K562 (cell line): Measurements from ENCODE around the gene BRD3OS. TPM values are rescaled to one million over a fixed set of nuclear protein-coding genes. Genes with fewer than 3 reads are reported as not detected.

Experiments
- ATAC-seq: fragments of 200-7000 bp; cut with Tn5 transposase; 3 replicates; pipeline ENCODE4 v1.9.1; 2020; ENCODE audit warnings: moderate library complexity
- BruUV-seq: library from RNA; stranded (reverse); fragments of 400-500 nt; replicated peaks from 2 replicates; lab custom pipeline; 2021; lab: Mats Ljungman, UMichigan
- CTCF ChIA-PET: fragments of 300-600 bp; formaldehyde crosslinking; extraction: SDS; loops from one replicate; lab custom pipeline; 2021; ENCODE audit warnings: low intra/inter-chr PET ratio; lab: Yijun Ruan, JAX
- POLR2A ChIA-PET: fragments of 300-600, 350-650 bp; sonication (Branson Sonifier 250); formaldehyde crosslinking; extraction: SDS; loops from one replicate; lab custom pipeline; 2021; ENCODE audit warnings: antibody characterized with exemption, inconsistent platforms; lab: Yijun Ruan, JAX
- DNase-seq, 4 experiments: peaks; one replicate each; pipeline versions ENCODE4 v3.0.0 to v3.0.0-alpha.2; 2011 to 2018; ENCODE audit warnings: low spot score in 3 of 4, mixed read lengths in 3 of 4; ENCODE audit errors: extremely low read depth in 1 of 4
- FAIRE-seq: peaks from 2 replicates; lab custom pipeline; 2011; peaks lifted over from hg19 to GRCh38; lab: Jason Lieb, UNC
- H2AFZ ChIP-seq: 2 replicates; pipeline ENCODE4 v1.6.0; 2011; ENCODE audit warnings: low read depth, low read length, control low read depth, inconsistent platforms
- H3K27ac ChIP-seq: fragments of 200-600 bp; 3 replicates; pipeline ENCODE4 v1.8.0; 2011; ENCODE audit warnings: low read depth, mild to moderate bottlenecking, control low read depth, inconsistent platforms, low read length, moderate library complexity, mixed read lengths; ENCODE audit errors: extremely low read depth
- H3K27me3 ChIP-seq, 2 experiments: fragments of 300-600 bp in 1 of 2; 2 replicates in 1 of 2; 3 replicates in 1 of 2; pipeline versions ENCODE4 v1.6.0 to v1.8.0; 2011; ENCODE audit warnings: inconsistent platforms in 2 of 2, low read length in 2 of 2, mild to moderate bottlenecking in 1 of 2, mixed read lengths in 1 of 2, moderate library complexity in 1 of 2; ENCODE audit not compliant: control insufficient read depth in 2 of 2, insufficient read depth in 2 of 2
- H3K36me3 ChIP-seq: fragments of 300-600 bp; 3 replicates; pipeline ENCODE4 v1.8.0; 2011; ENCODE audit warnings: mild to moderate bottlenecking, low read length, inconsistent platforms; ENCODE audit not compliant: control insufficient read depth, insufficient read depth
- H3K4me1 ChIP-seq, 2 experiments: fragments of 200-600 bp in 1 of 2; replicated peaks in 1 of 2; 2 replicates in 1 of 2; 3 replicates in 1 of 2; pipeline versions ENCODE4 v1.5.1 to v1.8.0; 2011; ENCODE audit warnings: inconsistent platforms in 2 of 2, low read length in 2 of 2, mild to moderate bottlenecking in 1 of 2, mixed read lengths in 1 of 2, moderate library complexity in 1 of 2; ENCODE audit not compliant: control insufficient read depth in 2 of 2, insufficient read depth in 2 of 2
- H3K4me2 ChIP-seq: 2 replicates; pipeline ENCODE4 v1.6.1; 2011; ENCODE audit warnings: low read length, control low read depth, inconsistent platforms, mixed read lengths; ENCODE audit not compliant: insufficient read depth
- H3K4me3 ChIP-seq: fragments of 200-600 bp; sonication (generic), shearing (Covaris generic); 2 replicates; pipeline ENCODE4 v1.5.1; 2016; ENCODE audit warnings: control low read depth, inconsistent platforms
- H3K79me2 ChIP-seq: fragments of 200-600 bp; 3 replicates; pipeline ENCODE4 v1.8.0; 2011; ENCODE audit warnings: low read length, inconsistent platforms; ENCODE audit not compliant: control insufficient read depth, insufficient read depth
- H3K9ac ChIP-seq, 2 experiments: 2 replicates each; pipeline versions ENCODE4 v1.6.0 to v1.6.1; 2011; ENCODE audit warnings: low read depth in 2 of 2, low read length in 2 of 2, control low read depth in 1 of 2, inconsistent platforms in 1 of 2, mild to moderate bottlenecking in 1 of 2, mixed read lengths in 1 of 2; ENCODE audit not compliant: insufficient read depth in 1 of 2
- H3K9me1 ChIP-seq: one replicate; pipeline ENCODE4 v1.6.0; 2011; ENCODE audit warnings: inconsistent platforms, mild to moderate bottlenecking, low read length, moderate library complexity; ENCODE audit not compliant: control insufficient read depth, insufficient read depth
- H3K9me3 ChIP-seq: replicated peaks from 2 replicates; pipeline ENCODE4 v1.5.1; 2011; ENCODE audit warnings: low read depth, low read length, inconsistent platforms; ENCODE audit not compliant: control insufficient read depth, insufficient read depth
- H4K20me1 ChIP-seq: replicated peaks from 2 replicates; pipeline ENCODE4 v1.6.1; 2011; ENCODE audit warnings: low read length, inconsistent platforms, mixed read lengths; ENCODE audit not compliant: control insufficient read depth, insufficient read depth
- CBX5 ChIP-seq: IDR thresholded peaks from 2 replicates; pipeline ENCODE4 v1.6.1; 2014; ENCODE audit warnings: low read depth, borderline replicate concordance
- ETS2 ChIP-seq: IDR thresholded peaks from 2 replicates; pipeline ENCODE4 v1.6.1; 2016; ENCODE audit warnings: borderline replicate concordance, missing genetic modification characterization, mild to moderate bottlenecking, moderate library complexity, missing compliant biosample characterization; ENCODE audit not compliant: poor library complexity, severe bottlenecking
- RHOXF2B ChIP-seq: fragments of 250-450 bp; sonication (Bioruptor Pico); conservative IDR thresholded peaks from 2 replicates; pipeline ENCODE4 v1.5.1; 2021
- TRIM28 ChIP-seq: fragments of 450-650 bp; IDR thresholded peaks from 2 replicates; pipeline ENCODE4 v1.6.1; 2017
- U2AF1 ChIP-seq: fragments of 200-400 bp; formaldehyde crosslinking; optimal IDR thresholded peaks from 2 replicates; pipeline ENCODE3; 2017; ENCODE audit warnings: mild to moderate bottlenecking, low read depth, low read length, moderate library complexity
- ZNF133 ChIP-seq: fragments of 250-450 bp; sonication (Bioruptor Pico); IDR thresholded peaks from 2 replicates; pipeline ENCODE4 v1.4.0; 2020; ENCODE audit warnings: mild to moderate bottlenecking
- ZNF197 ChIP-seq: fragments of 200-800 bp; sonication (Bioruptor generic); IDR thresholded peaks from 2 replicates; pipeline ENCODE4 v1.6.1; 2016; ENCODE audit warnings: low read depth, missing genetic modification characterization, missing compliant biosample characterization
- ZNF644 ChIP-seq: fragments of 200-800 bp; sonication (Bioruptor generic); IDR thresholded peaks from 2 replicates; pipeline ENCODE4 v1.6.1; 2016; ENCODE audit warnings: low read depth, missing genetic modification characterization, missing compliant biosample characterization
- WGBS: fragments of 100-300 bp; shearing (Covaris generic); methylation state at CpG from one replicate; pipeline ENCODE4 v1.1.6; 2016; ENCODE audit warnings: low coverage, mixed read lengths; ENCODE audit not compliant: insufficient coverage; ENCODE audit errors: missing lambda C conversion rate; 5-methylcytosine and 5-hydroxymethylcytosine counted together
- in situ Hi-C: fragments of 300-500 bp; cut with MboI; formaldehyde crosslinking; loops from 4 replicates; pipeline ENCODE4 v1.15.0; 2018; ENCODE audit warnings: inconsistent platforms, mixed read lengths
- intact Hi-C: fragments of 100-400 bp; cut with micrococcal nuclease; formaldehyde crosslinking; loops from 2 replicates; pipeline ENCODE4 v1.14.2; 2022
- polyA plus RNA-seq, 8 experiments: library from polyadenylated mRNA; depleted of rRNA in 4 of 8; stranded (reverse) in 5 of 8; unstranded in 3 of 8; fragments of >200 nt; fragmentation: Nextera tagmentation in 2 of 8; fragmentation: Illumina TruSeq in 1 of 8; extraction: Ambion mirVana in 2 of 8; extraction: Trizol in 1 of 8; gene quantifications; 2 replicates each; pipeline versions ENCODE4 v1.2.1 to v1.2.3, GENCODE V29; 2011 to 2014; ENCODE audit warnings: inconsistent platforms in 1 of 8, missing spikeins in 1 of 8
- total RNA-seq, 7 experiments: library from RNA; depleted of rRNA in 6 of 7; stranded (reverse); fragments of >200 nt in 6 of 7; fragmentation: Illumina TruSeq in 2 of 7; extraction: Trizol in 2 of 7; gene quantifications; 2 replicates each; pipeline versions ENCODE4 v1.2.1 to v1.2.3, GENCODE V29; 2011 to 2021; ENCODE audit warnings: low replicate concordance in 1 of 7
- TF ChIP-seq, protein P1 (sequence below), 2 experiments: IDR thresholded peaks; 2 replicates each; pipeline ENCODE4 v1.6.1; 2011; ENCODE audit warnings: borderline replicate concordance in 1 of 2, control low read depth in 1 of 2, low read depth in 1 of 2, low read length in 1 of 2, mild to moderate bottlenecking in 1 of 2, mixed read lengths in 1 of 2, moderate library complexity in 1 of 2; ENCODE audit not compliant: insufficient read depth in 1 of 2, insufficient read length in 1 of 2, poor library complexity in 1 of 2, severe bottlenecking in 1 of 2; ENCODE audit errors: extremely low read depth in 1 of 2
- TF ChIP-seq, protein P2 (sequence below): sonication (generic); formaldehyde crosslinking; IDR thresholded peaks from 2 replicates; pipeline ENCODE4 v1.8.1; 2023; ENCODE audit warnings: missing genetic modification reagents, mild to moderate bottlenecking, borderline replicate concordance

BRD3OS gene
- total and polyA plus RNA-seq, 9 of the 15 experiments (the other 6 are each of a cell fraction or from before 2014, with no cell fraction given), result 1.1 to 8.7 (median 5.9) TPM

DNA sequence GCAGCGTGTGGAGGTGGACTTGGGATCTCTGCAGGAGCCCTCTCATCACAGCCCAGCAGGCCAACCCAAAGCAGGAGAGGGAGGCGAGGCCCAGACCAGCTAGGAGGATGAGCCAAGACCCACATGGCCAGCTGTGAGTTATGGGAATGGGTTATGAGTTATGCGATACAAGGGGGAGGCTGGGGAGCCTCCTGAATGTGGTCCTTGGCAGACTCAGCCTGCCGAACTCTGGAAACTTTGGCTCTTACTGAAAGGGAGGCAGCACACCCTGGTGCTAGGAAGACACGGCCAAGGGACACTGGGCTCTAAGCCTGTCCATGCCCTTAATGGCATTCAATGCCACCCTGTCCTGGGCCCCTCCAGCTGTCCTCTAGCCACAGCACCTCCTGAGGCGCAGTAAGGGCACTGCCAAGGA, 25.4 kb upstream of the BRD3OS start:
- Histone ChIP-seq H3K36me3 (no peaks in the 10 kb centered on the region), H3K9me3 (no peaks in the 10 kb centered on the region), H3K4me1 (peaks cover 0 to 1% of the 10 kb centered on the region in 2 experiments; a peak in 1 of 5 replicates), H3K27me3 (peaks cover 3 to 27% of the 10 kb centered on the region in 2 experiments; a peak in 4 of 5 replicates), H3K27ac (no peak overlapping the region), H3K4me3 (no peak overlapping the region), H4K20me1 (no peaks in the 10 kb centered on the region), H3K79me2 (no peaks in the 10 kb centered on the region), H3K4me2 (no peak overlapping the region), H3K9ac (no peak overlapping the region), H3K9me1 (no peaks in the 10 kb centered on the region), H2AFZ (no peak overlapping the region)
- ATAC-seq (no peak), FAIRE-seq (no peak), DNase-seq (no peak)
- POLR2A ChIA-PET, result no interaction called here
- 2% methylated on average over 6 of the region's 6 CpGs for WGBS
- TF ChIP-seq, protein P1, sequence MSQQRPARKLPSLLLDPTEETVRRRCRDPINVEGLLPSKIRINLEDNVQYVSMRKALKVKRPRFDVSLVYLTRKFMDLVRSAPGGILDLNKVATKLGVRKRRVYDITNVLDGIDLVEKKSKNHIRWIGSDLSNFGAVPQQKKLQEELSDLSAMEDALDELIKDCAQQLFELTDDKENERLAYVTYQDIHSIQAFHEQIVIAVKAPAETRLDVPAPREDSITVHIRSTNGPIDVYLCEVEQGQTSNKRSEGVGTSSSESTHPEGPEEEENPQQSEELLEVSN (IDR thresholded peaks at IDR 0.05; ENCODE audit: borderline replicate concordance in 1 of 2, extremely low read depth in 1 of 2, insufficient read depth in 1 of 2, insufficient read length in 1 of 2, low read depth in 1 of 2, low read length in 1 of 2, poor library complexity in 1 of 2, severe bottlenecking in 1 of 2), result no peak
- no peak for TF ChIP-seq RHOXF2B
- in situ Hi-C loops, result loop anchor here (5.0 kb wide), 1 partner anchor 213 kb away; no protein-coding TSS in a partner anchor
- intact Hi-C loops, result no loop called here
- BruUV-seq, result no TSS peak
- CTCF ChIA-PET, result no interaction called here

DNA sequence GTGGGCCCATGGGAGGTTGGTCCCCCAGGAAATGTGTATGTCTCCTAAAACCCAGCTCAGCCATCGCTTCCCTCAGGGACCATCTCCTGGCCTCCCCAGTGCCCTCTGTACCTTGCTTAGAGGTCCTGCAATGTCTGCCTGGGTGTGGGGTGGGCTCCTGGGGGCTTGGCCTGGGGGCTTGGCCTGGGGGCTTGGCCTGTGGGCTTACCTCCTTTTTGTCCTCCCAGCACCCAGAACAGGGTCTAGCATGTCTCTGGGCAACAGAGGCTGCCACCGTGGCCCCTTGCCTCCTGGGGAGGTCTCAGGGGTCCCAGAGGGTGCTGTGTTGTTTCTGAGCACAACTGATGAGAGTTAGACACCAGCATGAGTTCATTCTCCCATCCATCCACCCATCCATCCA, 22.5 kb upstream of the BRD3OS start:
- intact Hi-C loops, result no loop called here
- no peak for TF ChIP-seq ETS2
- TF ChIP-seq U2AF1, result no peak
- TF ChIP-seq ZNF197 (CRISPR knock-in tag), result no peak
- no peak for TF ChIP-seq TRIM28
- no peak for TF ChIP-seq ZNF133 (CRISPR knock-in tag)
- TF ChIP-seq ZNF644 (tag), result no peak
- TF ChIP-seq CBX5, result no peak
- TF ChIP-seq, protein P2, sequence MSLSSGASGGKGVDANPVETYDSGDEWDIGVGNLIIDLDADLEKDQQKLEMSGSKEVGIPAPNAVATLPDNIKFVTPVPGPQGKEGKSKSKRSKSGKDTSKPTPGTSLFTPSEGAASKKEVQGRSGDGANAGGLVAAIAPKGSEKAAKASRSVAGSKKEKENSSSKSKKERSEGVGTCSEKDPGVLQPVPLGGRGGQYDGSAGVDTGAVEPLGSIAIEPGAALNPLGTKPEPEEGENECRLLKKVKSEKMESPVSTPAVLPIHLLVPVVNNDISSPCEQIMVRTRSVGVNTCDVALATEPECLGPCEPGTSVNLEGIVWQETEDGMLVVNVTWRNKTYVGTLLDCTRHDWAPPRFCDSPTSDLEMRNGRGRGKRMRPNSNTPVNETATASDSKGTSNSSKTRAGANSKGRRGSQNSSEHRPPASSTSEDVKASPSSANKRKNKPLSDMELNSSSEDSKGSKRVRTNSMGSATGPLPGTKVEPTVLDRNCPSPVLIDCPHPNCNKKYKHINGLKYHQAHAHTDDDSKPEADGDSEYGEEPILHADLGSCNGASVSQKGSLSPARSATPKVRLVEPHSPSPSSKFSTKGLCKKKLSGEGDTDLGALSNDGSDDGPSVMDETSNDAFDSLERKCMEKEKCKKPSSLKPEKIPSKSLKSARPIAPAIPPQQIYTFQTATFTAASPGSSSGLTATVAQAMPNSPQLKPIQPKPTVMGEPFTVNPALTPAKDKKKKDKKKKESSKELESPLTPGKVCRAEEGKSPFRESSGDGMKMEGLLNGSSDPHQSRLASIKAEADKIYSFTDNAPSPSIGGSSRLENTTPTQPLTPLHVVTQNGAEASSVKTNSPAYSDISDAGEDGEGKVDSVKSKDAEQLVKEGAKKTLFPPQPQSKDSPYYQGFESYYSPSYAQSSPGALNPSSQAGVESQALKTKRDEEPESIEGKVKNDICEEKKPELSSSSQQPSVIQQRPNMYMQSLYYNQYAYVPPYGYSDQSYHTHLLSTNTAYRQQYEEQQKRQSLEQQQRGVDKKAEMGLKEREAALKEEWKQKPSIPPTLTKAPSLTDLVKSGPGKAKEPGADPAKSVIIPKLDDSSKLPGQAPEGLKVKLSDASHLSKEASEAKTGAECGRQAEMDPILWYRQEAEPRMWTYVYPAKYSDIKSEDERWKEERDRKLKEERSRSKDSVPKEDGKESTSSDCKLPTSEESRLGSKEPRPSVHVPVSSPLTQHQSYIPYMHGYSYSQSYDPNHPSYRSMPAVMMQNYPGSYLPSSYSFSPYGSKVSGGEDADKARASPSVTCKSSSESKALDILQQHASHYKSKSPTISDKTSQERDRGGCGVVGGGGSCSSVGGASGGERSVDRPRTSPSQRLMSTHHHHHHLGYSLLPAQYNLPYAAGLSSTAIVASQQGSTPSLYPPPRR (CRISPR knock-in tag), result no peak

More for the DNA sequence above, 22.5 kb upstream of the BRD3OS start:
- DNase-seq (no peak), FAIRE-seq (no peak), ATAC-seq (no peak)
- no peak overlapping the region for H3K9ac ChIP-seq
- no TSS peak for BruUV-seq
- in situ Hi-C loops, result no loop called here
- peaks cover 13 to 43% of the 10 kb centered on the region in 2 experiments for H3K27me3 ChIP-seq
- H3K4me3 ChIP-seq, result no peak overlapping the region
- ChIA-PET POLR2A (interaction anchor here (0.5 kb wide), 1 partner anchor 167 kb away, joined by 3 read pairs; no protein-coding TSS in a partner anchor), CTCF (no interaction called here)
- no peaks in the 10 kb centered on the region for H3K9me1 ChIP-seq
- H3K9me3 ChIP-seq, result no peaks in the 10 kb centered on the region
- no peaks in the 10 kb centered on the region for H3K36me3 ChIP-seq
- H3K4me1 ChIP-seq, result peaks cover 0 to 3% of the 10 kb centered on the region in 2 experiments; a peak in 1 of 5 replicates
- no peak overlapping the region for H3K4me2 ChIP-seq
- no peaks in the 10 kb centered on the region for H4K20me1 ChIP-seq
- H2AFZ ChIP-seq, result no peak overlapping the region
- H3K79me2 ChIP-seq, result no peaks in the 10 kb centered on the region
- no peak overlapping the region for H3K27ac ChIP-seq
- WGBS, result 0% methylated on average over 1 of the region's 2 CpGs
